Measurements from ENCODE around the gene TNFAIP2.

TNFAIP2 gene

GRCh38 chr14:103099081-103099732 is 24.1 kb upstream of the TNFAIP2 start:
- Histone ChIP-seq H4K20me1 (ENCODE audit: low read depth, low read length) (no peaks in the 10 kb centered on the region), H3K27ac (ENCODE audit: low read depth, low read length) (no peak overlapping the region), H3K9me2 (replicated peaks; ENCODE audit: insufficient read depth, low read length) (no peaks in the 10 kb centered on the region), H3K4me3 (ENCODE audit: insufficient read depth, low read length, poor library complexity, severe bottlenecking) (no peak overlapping the region), H3K27me3 (ENCODE audit: low read length) (no peaks in the 10 kb centered on the region), H3K9me3 (ENCODE audit: insufficient read depth, low read length) (no peaks in the 10 kb centered on the region), H2AFZ (ENCODE audit: low read depth, low read length, severe bottlenecking) (no peak overlapping the region), H3K4me2 (ENCODE audit: low read depth, low read length, poor library complexity, severe bottlenecking) (no peak overlapping the region), H3K9ac (ENCODE audit: low read length) (no peak overlapping the region), H3K79me2 (ENCODE audit: insufficient read depth, low read length) (no peaks in the 10 kb centered on the region), H3K36me3 (ENCODE audit: low read length) (no peaks in the 10 kb centered on the region), H3F3A (ENCODE audit: insufficient read depth) (no peaks in the 10 kb centered on the region)
- TF ChIP-seq CTCF (IDR thresholded peaks at IDR 0.05; ENCODE audit: insufficient read depth, low read length, poor library complexity, severe bottlenecking) (no peak), EZH2phosphoT487 (conservative IDR thresholded peaks at IDR 0.05; ENCODE audit: low read length) (no peak)

- Histone ChIP-seq H3K9me2 (replicated peaks; ENCODE audit: insufficient read depth, low read length) (no peaks in the 10 kb centered on the region), H2AFZ (ENCODE audit: low read depth, low read length, severe bottlenecking) (no peak overlapping the region), H3K79me2 (ENCODE audit: insufficient read depth, low read length) (no peaks in the 10 kb centered on the region), H3F3A (ENCODE audit: insufficient read depth) (no peaks in the 10 kb centered on the region), H3K9ac (ENCODE audit: low read length) (no peak overlapping the region), H3K27ac (ENCODE audit: low read depth, low read length) (no peak overlapping the region), H3K36me3 (ENCODE audit: low read length) (no peaks in the 10 kb centered on the region), H3K9me3 (ENCODE audit: insufficient read depth, low read length) (no peaks in the 10 kb centered on the region), H3K4me3 (ENCODE audit: insufficient read depth, low read length, poor library complexity, severe bottlenecking) (no peak overlapping the region), H3K27me3 (ENCODE audit: low read length) (no peaks in the 10 kb centered on the region), H4K20me1 (ENCODE audit: low read depth, low read length) (no peaks in the 10 kb centered on the region), H3K4me2 (ENCODE audit: low read depth, low read length, poor library complexity, severe bottlenecking) (no peak overlapping the region)
- TF ChIP-seq CTCF (IDR thresholded peaks at IDR 0.05; ENCODE audit: insufficient read depth, low read length, poor library complexity, severe bottlenecking) (no peak), EZH2phosphoT487 (conservative IDR thresholded peaks at IDR 0.05; ENCODE audit: low read length) (no peak)
Measured at GRCh38 chr14:103099733-103100280, 23.5 kb upstream of the TNFAIP2 start.

- Histone ChIP-seq H4K20me1 (ENCODE audit: low read depth, low read length) (no peaks in the 10 kb centered on the region), H2AFZ (ENCODE audit: low read depth, low read length, severe bottlenecking) (no peak overlapping the region), H3K27ac (ENCODE audit: low read depth, low read length) (no peak overlapping the region), H3K9me3 (ENCODE audit: insufficient read depth, low read length) (no peaks in the 10 kb centered on the region), H3K27me3 (ENCODE audit: low read length) (no peaks in the 10 kb centered on the region), H3K36me3 (ENCODE audit: low read length) (no peaks in the 10 kb centered on the region), H3K4me2 (ENCODE audit: low read depth, low read length, poor library complexity, severe bottlenecking) (no peak overlapping the region), H3K79me2 (ENCODE audit: insufficient read depth, low read length) (no peaks in the 10 kb centered on the region), H3K9ac (ENCODE audit: low read length) (no peak overlapping the region), H3K9me2 (replicated peaks; ENCODE audit: insufficient read depth, low read length) (no peaks in the 10 kb centered on the region), H3F3A (ENCODE audit: insufficient read depth) (no peaks in the 10 kb centered on the region), H3K4me3 (ENCODE audit: insufficient read depth, low read length, poor library complexity, severe bottlenecking) (no peak overlapping the region)
- no peak for TF ChIP-seq EZH2phosphoT487 (conservative IDR thresholded peaks at IDR 0.05; ENCODE audit: low read length)
- TF ChIP-seq CTCF (IDR thresholded peaks at IDR 0.05; ENCODE audit: insufficient read depth, low read length, poor library complexity, severe bottlenecking) = no peak
Measured at GRCh38 chr14:103100281-103101121, 22.8 kb upstream of the TNFAIP2 start.

All from SU-DHL-6 (cell line).